Ectodermal cell (in vitro differentiated cells): Measurements from ENCODE around the gene SRRM3.
"Not testable (repeated sequence)": the region's sequence is repeated elsewhere in the genome, so short reads cannot be mapped to it uniquely, and the experiment has no call there.

ENCODE experiments used
- H3K27ac ChIP-seq: 2 replicates; pipeline ENCODE4 v1.7.0; 2013; ENCODE audit warnings: mild to moderate bottlenecking, low read depth, low read length; ENCODE audit not compliant: insufficient read depth, poor library complexity, severe bottlenecking
- H3K27me3 ChIP-seq: 2 replicates; pipeline ENCODE4 v1.7.0; 2013; ENCODE audit warnings: mild to moderate bottlenecking, low read length; ENCODE audit not compliant: insufficient read depth, control insufficient read depth, poor library complexity, severe bottlenecking
- H3K36me3 ChIP-seq: one replicate; pipeline ENCODE4 v1.7.0; 2013; ENCODE audit warnings: low read length; ENCODE audit not compliant: control insufficient read depth, insufficient read depth
- H3K4me1 ChIP-seq: one replicate; pipeline ENCODE4 v1.7.0; 2013; ENCODE audit warnings: low read length; ENCODE audit not compliant: control insufficient read depth, insufficient read depth
- H3K4me3 ChIP-seq: 2 replicates; pipeline ENCODE4 v1.7.0; 2013; ENCODE audit warnings: low read depth, low read length, control low read depth; ENCODE audit not compliant: insufficient read depth
- H3K9me3 ChIP-seq: 2 replicates; pipeline ENCODE4 v1.7.0; 2013; ENCODE audit warnings: mild to moderate bottlenecking, low read length, moderate library complexity; ENCODE audit not compliant: control insufficient read depth
- WGBS, 2 experiments: methylation state at CpG; one replicate each; pipeline ENCODE4 v1.1.7; 2013; ENCODE audit warnings: missing lambda C conversion rate in 2 of 2; 5-methylcytosine and 5-hydroxymethylcytosine counted together

The SRRM3 gene

DNA sequence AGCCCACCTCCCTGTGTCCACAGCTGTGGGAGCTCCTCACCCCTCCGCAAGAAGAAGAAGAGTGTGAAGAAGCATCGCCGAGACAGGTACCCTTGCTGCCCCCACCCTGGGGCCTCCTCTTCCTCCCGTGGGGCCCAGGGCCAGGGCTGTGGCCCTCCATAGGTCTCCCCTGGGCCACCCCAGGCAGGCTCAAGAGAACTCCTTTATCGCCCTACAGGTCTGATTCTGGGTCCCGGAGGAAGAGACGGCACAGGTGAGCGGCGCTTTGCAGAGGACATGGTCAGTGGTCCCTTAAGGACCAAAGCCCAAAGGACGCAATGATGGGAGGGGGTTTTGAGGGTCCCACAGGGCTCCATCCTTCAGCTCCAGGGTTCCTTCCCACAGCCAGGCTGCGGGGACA, 59.6 kb downstream of the SRRM3 start:
- Histone ChIP-seq H3K36me3 (no peaks in the 10 kb centered on the region), H3K4me1 (peaks cover 4% of the 10 kb centered on the region), H3K4me3 (no peak overlapping the region), H3K27me3 (no peaks in the 10 kb centered on the region), H3K9me3 (no peaks in the 10 kb centered on the region), H3K27ac (no peak overlapping the region)
- 94 to 95% methylated on average over 11 of the region's 11 CpGs for WGBS, 2 experiments

- Histone ChIP-seq H3K27me3 (peaks cover 5% of the 10 kb centered on the region), H3K9me3 (no peaks in the 10 kb centered on the region), H3K27ac (no peak overlapping the region), H3K4me3 (no peak overlapping the region), H3K4me1 (peaks cover 4% of the 10 kb centered on the region), H3K36me3 (no peaks in the 10 kb centered on the region)
- WGBS, 2 experiments: 70 to 74% methylated on average over 4 of the region's 4 CpGs
Measured at GRCh38 chr7:76261931-76262330, 60.2 kb downstream of the SRRM3 start.

DNA sequence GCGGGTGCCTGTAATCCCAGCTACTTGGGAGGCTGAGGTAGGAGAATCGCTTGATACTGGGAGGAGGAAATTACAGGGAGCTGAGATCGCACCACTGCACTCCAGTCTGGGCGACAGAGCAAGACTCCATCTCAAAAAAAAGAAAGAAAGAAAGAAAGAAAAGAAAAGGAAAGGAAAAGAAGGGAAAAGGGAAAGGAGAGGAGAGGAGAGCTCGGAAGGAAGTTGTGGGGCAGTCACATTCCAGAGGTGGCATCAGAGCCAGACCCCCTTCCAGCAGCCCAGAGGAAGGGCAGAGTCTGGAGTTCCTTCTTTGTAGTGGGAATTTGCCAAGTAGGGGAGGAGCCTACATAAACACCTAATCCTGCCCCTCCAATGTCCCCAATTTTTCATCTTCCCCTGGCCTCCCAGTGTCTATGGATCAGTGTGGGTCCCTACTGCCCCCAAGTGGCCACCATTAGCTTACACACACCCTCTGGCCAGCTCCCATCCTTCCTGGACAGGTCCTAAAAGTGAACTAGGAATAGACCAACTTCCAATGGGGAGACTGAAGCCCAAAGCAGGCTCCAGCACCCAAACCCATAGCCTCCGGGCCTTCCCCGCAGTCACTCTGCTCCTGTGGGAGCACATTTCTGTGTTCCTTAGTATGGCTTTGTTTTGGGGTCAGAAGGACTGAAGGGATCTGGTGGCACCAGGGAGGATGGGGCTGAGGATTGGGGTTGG, 61.1 kb downstream of the SRRM3 start:
- Histone ChIP-seq H3K27ac (no peak overlapping the region), H3K36me3 (no peaks in the 10 kb centered on the region), H3K27me3 (peaks cover 14% of the 10 kb centered on the region), H3K4me1 (peaks cover 3% of the 10 kb centered on the region), H3K9me3 (no peaks in the 10 kb centered on the region), H3K4me3 (no peak overlapping the region)
- WGBS, 2 experiments: 67 to 74% methylated on average over 7 of the region's 7 CpGs

GRCh38 chr7:76265299-76265698, 63.6 kb downstream of the SRRM3 start:
- H3K4me3 ChIP-seq: no peak overlapping the region
- H3K9me3 ChIP-seq: no peaks in the 10 kb centered on the region
- 92% methylated on average over 5 to 6 of the region's 7 CpGs for WGBS, 2 experiments
- H3K36me3 ChIP-seq: no peaks in the 10 kb centered on the region
- H3K27me3 ChIP-seq: peaks cover 29% of the 10 kb centered on the region
- H3K4me1 ChIP-seq: no peaks in the 10 kb centered on the region
- H3K27ac ChIP-seq: no peak overlapping the region

GRCh38 chr7:76267107-76267893, 65.6 kb downstream of the SRRM3 start:
- Histone ChIP-seq H3K4me1 (no peaks in the 10 kb centered on the region), H3K36me3 (no peaks in the 10 kb centered on the region), H3K27ac (no peak overlapping the region), H3K4me3 (peak overlapping the region; percentile 22), H3K9me3 (no peaks in the 10 kb centered on the region), H3K27me3 (peaks cover 29% of the 10 kb centered on the region)
- WGBS, 2 experiments: 1 to 3% methylated on average over 68 of the region's 68 CpGs

GRCh38 chr7:76267894-76268183, 66.1 kb downstream of the SRRM3 start:
- H3K36me3 ChIP-seq: no peaks in the 10 kb centered on the region
- H3K4me3 ChIP-seq: no peak overlapping the region
- peaks cover 2% of the 10 kb centered on the region for H3K4me1 ChIP-seq
- H3K27ac ChIP-seq: no peak overlapping the region
- 41 to 52% methylated on average over 4 of the region's 4 CpGs for WGBS, 2 experiments
- H3K27me3 ChIP-seq: peaks cover 29% of the 10 kb centered on the region
- no peaks in the 10 kb centered on the region for H3K9me3 ChIP-seq

DNA sequence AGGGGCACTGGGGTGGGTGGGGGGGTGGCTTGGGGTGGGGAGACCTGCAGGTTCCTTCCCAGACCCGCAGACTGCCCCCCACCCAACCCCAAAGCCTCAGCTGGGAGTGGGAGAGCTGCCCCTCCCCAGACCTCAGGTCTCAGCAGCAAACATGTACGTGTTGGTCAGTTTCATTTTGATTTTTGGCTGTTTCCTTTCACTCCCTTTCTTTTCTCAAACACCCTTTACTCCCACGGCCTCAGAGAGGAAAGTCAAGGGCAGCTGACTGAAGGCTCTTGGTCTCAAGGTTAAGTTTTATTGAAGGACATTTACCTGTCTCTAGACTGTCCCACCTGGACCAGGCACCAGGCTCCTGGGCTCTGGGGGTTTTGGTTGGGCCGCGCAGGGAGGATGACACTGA, 66.7 kb downstream of the SRRM3 start:
- no peaks in the 10 kb centered on the region for H3K9me3 ChIP-seq
- no peak overlapping the region for H3K27ac ChIP-seq
- peaks cover 8% of the 10 kb centered on the region for H3K4me1 ChIP-seq
- WGBS, 2 experiments: 47 to 65% methylated on average over 5 of the region's 5 CpGs
- H3K4me3 ChIP-seq: no peak overlapping the region
- no peaks in the 10 kb centered on the region for H3K36me3 ChIP-seq
- H3K27me3 ChIP-seq: peaks cover 29% of the 10 kb centered on the region

GRCh38 chr7:76269895-76270294, 68.2 kb downstream of the SRRM3 start:
- no peak overlapping the region for H3K4me3 ChIP-seq
- WGBS, 2 experiments: 21 to 29% methylated on average over 5 of the region's 5 CpGs

GRCh38 chr7:76271384-76271783, 69.7 kb downstream of the SRRM3 start:
- not testable (repeated sequence) for H3K27ac ChIP-seq, H3K4me3 ChIP-seq, H3K4me1 ChIP-seq, H3K9me3 ChIP-seq, H3K36me3 ChIP-seq
- peaks cover 29% of the 10 kb centered on the region for H3K27me3 ChIP-seq
- 78 to 87% methylated on average over 2 of the region's 2 CpGs for WGBS, 2 experiments

More at GRCh38 chr7:76269895-76270294, 68.2 kb downstream of the SRRM3 start:
- H3K27ac ChIP-seq: no peak overlapping the region
- no peaks in the 10 kb centered on the region for H3K9me3 ChIP-seq
- no peaks in the 10 kb centered on the region for H3K36me3 ChIP-seq
- H3K4me1 ChIP-seq: peaks cover 9% of the 10 kb centered on the region
- H3K27me3 ChIP-seq: peaks cover 29% of the 10 kb centered on the region

DNA sequence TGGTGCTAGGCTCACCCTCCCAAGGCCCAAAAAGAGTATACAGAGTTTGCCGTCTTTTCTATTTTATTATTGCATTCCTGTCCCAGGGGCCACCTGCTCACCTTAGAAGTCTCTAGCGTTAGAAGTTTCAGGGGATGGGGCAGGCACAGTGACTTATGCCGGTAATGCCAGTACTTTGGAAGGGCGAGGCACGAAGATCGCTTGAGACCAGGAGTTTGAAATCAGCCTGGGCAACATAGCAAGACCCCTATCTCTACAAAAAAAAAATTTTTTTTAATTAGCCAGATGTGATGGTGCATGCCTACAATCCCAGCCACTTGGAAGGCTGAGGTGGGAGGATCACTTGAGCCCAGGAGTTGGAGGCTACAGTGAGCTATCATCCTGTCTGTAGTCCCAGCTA, 70.4 kb downstream of the SRRM3 start:
- no peaks in the 10 kb centered on the region for H3K36me3 ChIP-seq
- H3K27ac ChIP-seq: no peak overlapping the region
- WGBS, 2 experiments: 94 to 97% methylated on average over 6 of the region's 6 CpGs
- H3K9me3 ChIP-seq: no peaks in the 10 kb centered on the region
- peaks cover 22% of the 10 kb centered on the region for H3K27me3 ChIP-seq
- H3K4me1 ChIP-seq: peaks cover 9% of the 10 kb centered on the region
- H3K4me3 ChIP-seq: no peak overlapping the region
